DOHH2 (cell line): ENCODE data around the gene MDN1.
"Not testable (repeated sequence)": the region's sequence is repeated elsewhere in the genome, so short reads cannot be mapped to it uniquely, and the experiment has no call there.

Experiments
- H3F3A ChIP-seq: fragments of 200-600 bp; sonication (generic), shearing (Covaris generic); 2 replicates; pipeline ENCODE4 v1.6.0; 2016; ENCODE audit warnings: antibody characterized with exemption, mild to moderate bottlenecking; ENCODE audit not compliant: control insufficient read depth, insufficient read depth
- H3K27ac ChIP-seq: fragments of 200-600 bp; sonication (generic); 2 replicates; pipeline ENCODE4 v1.5.1; 2014; ENCODE audit warnings: low read depth, mild to moderate bottlenecking, low read length, moderate library complexity
- H3K27me3 ChIP-seq: fragments of 200-600 bp; sonication (generic); 2 replicates; pipeline ENCODE4 v1.6.1; 2014; ENCODE audit warnings: mild to moderate bottlenecking, low read length, mixed read lengths; ENCODE audit not compliant: control insufficient read depth
- H3K36me3 ChIP-seq: fragments of 200-600 bp; sonication (generic); 2 replicates; pipeline ENCODE4 v1.6.1; 2014; ENCODE audit warnings: mild to moderate bottlenecking, low read length, moderate library complexity, mixed read lengths; ENCODE audit not compliant: control insufficient read depth
- H3K4me1 ChIP-seq: fragments of 200-600 bp; sonication (generic); 2 replicates; pipeline ENCODE4 v1.6.1; 2014; ENCODE audit warnings: mild to moderate bottlenecking, low read length, mixed read lengths; ENCODE audit not compliant: control insufficient read depth
- H3K4me2 ChIP-seq: fragments of 200-600 bp; sonication (generic); 2 replicates; pipeline ENCODE4 v1.6.0; 2014; ENCODE audit warnings: mild to moderate bottlenecking, low read length, moderate library complexity
- H3K4me3 ChIP-seq: fragments of 200-600 bp; sonication (generic); 2 replicates; pipeline ENCODE4 v1.5.1; 2014; ENCODE audit warnings: mild to moderate bottlenecking, low read length, mixed read lengths
- H3K79me2 ChIP-seq: fragments of 200-600 bp; sonication (generic); 2 replicates; pipeline ENCODE4 v1.6.1; 2014; ENCODE audit warnings: mild to moderate bottlenecking, low read length, mixed read lengths; ENCODE audit not compliant: control insufficient read depth
- H3K9me2 ChIP-seq: fragments of 200-600 bp; sonication (generic); replicated peaks from 2 replicates; pipeline ENCODE4 v1.6.1; 2014; ENCODE audit warnings: mild to moderate bottlenecking, low read length, mixed read lengths; ENCODE audit not compliant: control insufficient read depth
- H3K9me3 ChIP-seq: fragments of 200-600 bp; sonication (generic); 2 replicates; pipeline ENCODE4 v1.6.1; 2014; ENCODE audit warnings: antibody characterized with exemption, low read length, mixed read lengths; ENCODE audit not compliant: control insufficient read depth, insufficient read depth
- H4K20me1 ChIP-seq: fragments of 200-600 bp; sonication (generic); 2 replicates; pipeline ENCODE4 v1.6.0; 2014; ENCODE audit warnings: low read depth, mild to moderate bottlenecking, antibody characterized with exemption, low read length, moderate library complexity; ENCODE audit not compliant: control insufficient read depth, insufficient read depth
- EZH2phosphoT487 ChIP-seq: fragments of 200-600 bp; sonication (generic); IDR thresholded peaks from 2 replicates; pipeline ENCODE4 v1.6.1; 2017; ENCODE audit warnings: borderline replicate concordance, mild to moderate bottlenecking, antibody characterized with exemption, low read length, moderate library complexity, mixed read lengths
- TF ChIP-seq, protein P1 (sequence below): fragments of 200-600 bp; sonication (generic); IDR thresholded peaks from one replicate; pipeline ENCODE4 v1.5.1; 2014; ENCODE audit warnings: antibody characterized with exemption, mild to moderate bottlenecking, low read depth, low read length; ENCODE audit not compliant: poor library complexity, severe bottlenecking

Gene MDN1

DNA sequence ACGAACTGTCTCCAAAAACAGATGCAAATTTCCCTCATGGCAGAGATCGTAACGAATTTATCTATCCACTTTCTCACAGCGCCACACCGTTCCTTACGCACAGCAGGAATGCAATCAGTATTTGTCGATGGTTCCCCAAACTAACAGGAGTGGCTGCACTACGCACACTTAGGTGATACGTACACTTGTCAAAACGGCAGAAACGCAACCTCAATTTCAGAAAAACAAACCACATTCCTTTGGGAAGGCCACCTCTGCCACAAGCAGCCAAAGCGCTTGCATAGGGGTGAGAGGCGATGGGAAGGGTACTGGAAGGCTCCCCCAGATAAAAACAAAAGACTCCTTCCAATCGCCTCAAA is 638 bp downstream of the MDN1 start:
- TF ChIP-seq EZH2phosphoT487, result no peak
- TF ChIP-seq, protein P1, sequence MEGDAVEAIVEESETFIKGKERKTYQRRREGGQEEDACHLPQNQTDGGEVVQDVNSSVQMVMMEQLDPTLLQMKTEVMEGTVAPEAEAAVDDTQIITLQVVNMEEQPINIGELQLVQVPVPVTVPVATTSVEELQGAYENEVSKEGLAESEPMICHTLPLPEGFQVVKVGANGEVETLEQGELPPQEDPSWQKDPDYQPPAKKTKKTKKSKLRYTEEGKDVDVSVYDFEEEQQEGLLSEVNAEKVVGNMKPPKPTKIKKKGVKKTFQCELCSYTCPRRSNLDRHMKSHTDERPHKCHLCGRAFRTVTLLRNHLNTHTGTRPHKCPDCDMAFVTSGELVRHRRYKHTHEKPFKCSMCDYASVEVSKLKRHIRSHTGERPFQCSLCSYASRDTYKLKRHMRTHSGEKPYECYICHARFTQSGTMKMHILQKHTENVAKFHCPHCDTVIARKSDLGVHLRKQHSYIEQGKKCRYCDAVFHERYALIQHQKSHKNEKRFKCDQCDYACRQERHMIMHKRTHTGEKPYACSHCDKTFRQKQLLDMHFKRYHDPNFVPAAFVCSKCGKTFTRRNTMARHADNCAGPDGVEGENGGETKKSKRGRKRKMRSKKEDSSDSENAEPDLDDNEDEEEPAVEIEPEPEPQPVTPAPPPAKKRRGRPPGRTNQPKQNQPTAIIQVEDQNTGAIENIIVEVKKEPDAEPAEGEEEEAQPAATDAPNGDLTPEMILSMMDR, result peak; percentile 24
- H3K4me2 ChIP-seq, result peak overlapping the region; percentile 93

DNA sequence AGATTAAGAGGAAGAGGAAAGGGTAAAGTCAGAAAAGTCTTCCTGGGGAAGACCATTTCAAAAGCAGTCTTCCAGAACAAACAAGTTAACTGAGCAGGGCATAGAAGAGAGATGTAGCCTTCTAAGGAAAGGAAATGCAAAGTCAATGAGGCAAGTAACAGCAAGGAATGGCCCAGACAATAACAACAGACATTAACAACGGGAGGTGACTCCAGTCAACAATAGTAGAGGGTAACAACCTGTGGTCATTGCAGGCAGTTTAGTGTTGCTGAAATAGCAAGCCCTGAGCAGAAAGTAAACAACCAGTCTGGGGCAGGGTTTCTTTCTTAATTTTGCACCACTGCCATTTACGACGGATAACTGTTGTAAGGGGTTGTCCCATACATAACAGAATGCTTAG is 2.1 kb downstream of the MDN1 start:
- Histone ChIP-seq H3K4me3 (peak overlapping the region; percentile 95), H3K4me2 (peak overlapping the region; percentile 93), H3F3A (no peaks in the 10 kb centered on the region; the same call in 1 of the 2 replicates), H3K4me1 (peaks cover 27% of the 10 kb centered on the region), H3K27me3 (no peaks in the 10 kb centered on the region), H3K27ac (no peak overlapping the region), H3K79me2 (peaks cover 83% of the 10 kb centered on the region), H3K36me3 (peaks cover 8% of the 10 kb centered on the region), H3K9me2 (no peaks in the 10 kb centered on the region), H3K9me3 (no peaks in the 10 kb centered on the region), H4K20me1 (peaks cover 19% of the 10 kb centered on the region)
- TF ChIP-seq, protein P1, result no peak
- no peak for TF ChIP-seq EZH2phosphoT487

More for the DNA sequence above, 638 bp downstream of the MDN1 start:
- peaks cover 19% of the 10 kb centered on the region for H4K20me1 ChIP-seq
- peak overlapping the region; percentile 59 for H3K27ac ChIP-seq
- no peaks in the 10 kb centered on the region for H3K9me2 ChIP-seq
- peaks cover 68% of the 10 kb centered on the region for H3K79me2 ChIP-seq
- peaks cover 8% of the 10 kb centered on the region for H3K36me3 ChIP-seq
- H3F3A ChIP-seq, result no peaks in the 10 kb centered on the region; the same call in 1 of the 2 replicates
- H3K9me3 ChIP-seq, result no peaks in the 10 kb centered on the region
- H3K27me3 ChIP-seq, result no peaks in the 10 kb centered on the region
- H3K4me3 ChIP-seq, result peak overlapping the region; percentile 95
- H3K4me1 ChIP-seq, result peaks cover 27% of the 10 kb centered on the region

DNA sequence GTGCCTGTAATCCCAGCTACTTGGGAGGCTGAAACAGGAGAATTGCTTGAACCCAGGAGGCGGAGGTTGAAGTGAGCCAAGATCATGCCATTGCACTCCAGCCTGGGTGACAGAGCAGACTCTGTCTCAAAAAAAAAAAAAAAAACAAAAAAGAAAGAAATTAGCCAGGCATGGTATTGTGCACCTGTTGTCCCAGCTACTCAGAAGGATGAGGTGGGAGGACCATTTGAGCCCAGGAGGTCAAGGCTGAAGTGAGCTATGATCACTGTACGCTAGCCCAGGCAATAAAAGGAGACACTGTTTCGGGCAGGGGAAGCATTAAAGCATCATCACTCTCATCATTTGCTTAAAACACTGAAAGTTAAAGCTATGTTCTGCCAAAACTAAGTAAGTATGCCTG is 6.2 kb downstream of the MDN1 start:
- H3K9me3 ChIP-seq, H3F3A ChIP-seq, H3K9me2 ChIP-seq, H3K4me2 ChIP-seq, H3K27ac ChIP-seq, H3K36me3 ChIP-seq, H3K27me3 ChIP-seq, H3K4me3 ChIP-seq: not testable (repeated sequence)
- H3K79me2 ChIP-seq, result peaks cover 97% of the 10 kb centered on the region
- peaks cover 23% of the 10 kb centered on the region for H4K20me1 ChIP-seq
- H3K4me1 ChIP-seq, result peaks cover 19% of the 10 kb centered on the region

DNA sequence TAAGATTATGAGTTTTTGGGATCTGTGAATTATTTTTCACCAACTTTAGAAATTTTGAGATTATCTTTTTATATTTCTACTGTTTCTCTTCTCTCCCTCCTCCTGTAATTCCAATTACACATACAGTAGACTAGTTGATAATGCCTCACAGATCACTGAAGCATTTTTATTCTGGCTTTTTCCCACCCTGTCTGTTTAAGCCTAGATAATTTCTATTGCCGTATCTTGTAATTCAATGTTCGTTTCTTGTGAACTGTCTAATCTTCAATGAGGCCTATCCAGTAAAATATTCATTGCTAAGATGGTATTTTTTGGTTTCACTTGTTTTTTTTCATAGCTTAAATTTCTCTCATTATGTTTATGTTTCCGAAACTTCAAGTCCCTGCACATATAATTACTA is 12.0 kb downstream of the MDN1 start:
- Histone ChIP-seq H3K27me3 (no peaks in the 10 kb centered on the region), H3F3A (peaks cover 2% of the 10 kb centered on the region; the same call in 1 of the 2 replicates), H3K9me2 (no peaks in the 10 kb centered on the region), H3K4me3 (no peak overlapping the region), H3K27ac (no peak overlapping the region), H3K79me2 (peaks cover 92% of the 10 kb centered on the region), H3K4me2 (no peak overlapping the region), H3K36me3 (peaks cover 8% of the 10 kb centered on the region), H4K20me1 (peaks cover 9% of the 10 kb centered on the region; the same call in 1 of the 2 replicates), H3K4me1 (no peaks in the 10 kb centered on the region), H3K9me3 (no peaks in the 10 kb centered on the region)
- TF ChIP-seq, protein P1, result no peak
- TF ChIP-seq EZH2phosphoT487, result no peak
